ENCODE data around the gene TSEN15.
A peak's percentile ranks its signal among the peaks of the same experiment; 100 is the strongest.

The TSEN15 gene

DNA sequence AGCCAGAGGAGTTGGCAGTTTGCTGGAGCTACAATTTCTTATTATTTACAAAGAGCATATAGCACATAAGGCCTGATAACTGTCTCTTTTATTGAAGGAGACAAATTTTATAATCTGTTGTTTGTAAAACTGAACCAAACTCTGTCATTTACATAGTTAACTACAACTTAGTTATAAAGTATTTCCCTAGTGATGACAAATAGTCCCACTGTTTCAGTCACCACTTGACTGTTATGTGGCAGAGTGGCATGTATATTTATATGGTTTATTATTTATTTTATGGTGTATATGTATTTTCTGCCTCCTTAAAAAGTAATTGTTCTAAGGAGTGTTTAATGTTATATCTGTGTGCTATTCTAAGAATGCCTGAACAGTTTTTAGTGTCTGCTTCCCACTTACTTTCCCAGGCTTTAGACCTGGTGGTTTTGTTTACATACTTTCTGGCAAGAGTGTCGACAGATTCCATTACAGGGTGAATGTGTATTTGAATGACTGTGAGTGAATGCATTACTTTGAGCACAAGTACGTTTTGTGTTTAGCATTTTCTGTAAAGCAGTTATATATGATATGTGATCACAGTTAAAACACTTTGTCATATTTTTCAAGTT lies 10.0 kb downstream of the TSEN15 start:
- DNase-seq (ENCODE audit: insufficient read length, low spot score) (no peak), FAIRE-seq (peak; percentile 57)
- no peak for TF ChIP-seq SPI1 (IDR thresholded peaks at IDR 0.05; ENCODE audit: low read depth, low read length)
- TF ChIP-seq POLR2AphosphoS5 (IDR thresholded peaks at IDR 0.05; ENCODE audit: low read depth, low read length): no peak

DNA sequence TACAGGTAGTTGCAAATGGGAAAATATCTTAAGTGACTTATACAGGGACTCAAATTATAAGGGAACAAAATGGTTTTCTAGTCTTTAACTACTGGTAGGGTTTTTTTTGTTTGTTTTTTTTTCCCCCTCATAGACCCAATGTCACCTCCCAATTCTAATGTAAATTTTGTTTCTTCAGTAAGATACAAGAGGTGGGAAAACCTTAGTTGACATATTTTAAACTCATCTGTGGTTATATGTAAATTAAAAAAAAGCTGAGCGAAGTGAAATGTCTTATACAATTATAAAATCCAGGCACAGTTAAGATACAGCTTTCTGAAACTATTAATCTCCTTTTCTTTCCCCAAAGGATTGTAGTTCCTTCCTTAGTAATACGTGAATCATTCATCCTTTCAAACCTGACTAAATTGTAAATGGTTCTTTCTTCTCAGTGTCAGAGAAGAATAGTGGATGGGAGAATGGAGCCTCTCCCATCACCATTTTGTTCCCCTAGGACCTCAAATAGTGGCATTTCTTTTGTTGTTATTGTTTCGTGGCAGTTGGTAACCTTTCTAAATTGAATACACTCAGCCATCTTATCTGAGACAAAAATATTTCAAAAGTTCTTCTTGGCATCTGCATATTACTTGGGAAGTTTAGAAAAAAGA lies 11.2 kb downstream of the TSEN15 start:
- DNase-seq (ENCODE audit: insufficient read length, low spot score): no peak
- FAIRE-seq: no peak
- TF ChIP-seq TAF1 (IDR thresholded peaks at IDR 0.05; ENCODE audit: low read depth, low read length) (no peak), POLR2AphosphoS5 (IDR thresholded peaks at IDR 0.05; ENCODE audit: low read depth, low read length) (no peak), POU2F2 (IDR thresholded peaks at IDR 0.05; ENCODE audit: low read depth, low read length) (no peak), POLR2A (IDR thresholded peaks at IDR 0.05; ENCODE audit: low read depth, low read length) (no peak), PAX5 (IDR thresholded peaks at IDR 0.05; ENCODE audit: insufficient read depth, low read length, severe bottlenecking) (no peak), SPI1 (IDR thresholded peaks at IDR 0.05; ENCODE audit: low read depth, low read length) (no peak)

DNA sequence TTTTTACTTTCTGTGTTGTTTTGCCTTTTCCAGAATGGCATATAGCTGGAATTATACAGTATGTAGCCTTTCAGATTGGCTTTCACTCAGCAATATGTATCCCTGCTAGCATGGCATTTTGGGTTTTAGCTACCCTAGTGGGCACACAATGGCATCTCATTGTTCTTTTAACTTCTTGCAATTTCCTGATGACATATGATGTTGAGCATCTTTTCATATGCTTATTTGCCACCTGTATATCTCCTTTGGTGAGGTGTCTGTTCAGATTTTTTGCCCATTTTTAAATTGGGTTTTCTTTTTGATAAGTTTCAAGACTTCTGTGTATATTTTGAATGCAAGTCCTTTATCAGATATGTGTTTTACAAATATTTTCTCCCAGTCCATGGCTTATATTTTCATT lies 14.0 kb downstream of the TSEN15 start:
- DNase-seq (ENCODE audit: insufficient read length, low spot score) (no peak), FAIRE-seq (no peak)
- TF ChIP-seq POU2F2 (IDR thresholded peaks at IDR 0.05; ENCODE audit: low read depth, low read length): no peak
- TF ChIP-seq POLR2AphosphoS5 (IDR thresholded peaks at IDR 0.05; ENCODE audit: low read depth, low read length): no peak
- no peak for TF ChIP-seq POLR2A (IDR thresholded peaks at IDR 0.05; ENCODE audit: low read depth, low read length)
- no peak for TF ChIP-seq PAX5 (IDR thresholded peaks at IDR 0.05; ENCODE audit: insufficient read depth, low read length, severe bottlenecking)
- TF ChIP-seq SPI1 (IDR thresholded peaks at IDR 0.05; ENCODE audit: low read depth, low read length): no peak
- no peak for TF ChIP-seq TAF1 (IDR thresholded peaks at IDR 0.05; ENCODE audit: low read depth, low read length)

DNA sequence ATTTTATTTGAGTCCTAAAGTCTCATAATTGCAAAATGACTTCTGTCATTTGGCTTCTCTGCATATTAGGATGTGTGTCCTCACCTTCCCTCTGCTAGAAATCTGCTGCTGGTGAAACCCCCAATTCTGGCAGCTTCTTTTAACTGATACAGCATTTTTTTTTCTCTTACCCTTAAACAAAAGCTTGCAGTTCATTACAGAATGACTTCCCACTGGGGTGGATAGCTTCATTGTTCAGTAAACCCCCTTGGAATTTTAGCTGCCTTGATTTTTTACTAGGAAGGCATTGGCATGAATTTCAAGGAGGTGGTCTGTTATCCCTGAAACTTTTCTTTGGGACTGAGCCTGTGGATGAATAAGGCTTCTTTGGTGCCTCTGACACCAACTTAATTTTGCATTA lies 16.8 kb downstream of the TSEN15 start:
- DNase-seq (ENCODE audit: insufficient read length, low spot score) (no peak), FAIRE-seq (no peak)
- TF ChIP-seq POU2F2 (IDR thresholded peaks at IDR 0.05; ENCODE audit: low read depth, low read length) (no peak), POLR2A (IDR thresholded peaks at IDR 0.05; ENCODE audit: low read depth, low read length) (no peak), POLR2AphosphoS5 (IDR thresholded peaks at IDR 0.05; ENCODE audit: low read depth, low read length) (no peak), TAF1 (IDR thresholded peaks at IDR 0.05; ENCODE audit: low read depth, low read length) (no peak), SPI1 (IDR thresholded peaks at IDR 0.05; ENCODE audit: low read depth, low read length) (no peak), PAX5 (IDR thresholded peaks at IDR 0.05; ENCODE audit: insufficient read depth, low read length, severe bottlenecking) (no peak)

DNA sequence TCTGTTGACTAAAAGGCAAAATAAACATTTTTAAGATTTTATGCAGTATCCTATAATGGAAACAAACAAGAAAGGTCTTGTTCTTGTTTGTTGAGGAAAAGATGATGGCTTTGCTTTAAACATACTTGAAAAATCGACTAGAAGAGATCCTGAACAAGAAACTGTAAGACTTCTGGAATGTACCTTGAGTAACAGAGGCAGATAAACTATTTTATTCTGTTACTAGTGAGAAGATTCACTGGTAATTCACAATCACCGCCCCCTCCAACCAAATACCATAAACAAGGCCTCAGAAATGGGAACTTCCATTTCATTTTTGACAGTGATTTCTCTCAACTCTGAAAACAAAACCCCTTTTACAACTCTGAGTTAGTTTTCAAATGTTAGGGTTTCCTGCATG lies 18.1 kb downstream of the TSEN15 start:
- DNase-seq (ENCODE audit: insufficient read length, low spot score): no peak
- no peak for FAIRE-seq
- TF ChIP-seq POLR2A (IDR thresholded peaks at IDR 0.05; ENCODE audit: low read depth, low read length) (no peak), SPI1 (IDR thresholded peaks at IDR 0.05; ENCODE audit: low read depth, low read length) (no peak), POU2F2 (IDR thresholded peaks at IDR 0.05; ENCODE audit: low read depth, low read length) (no peak), PAX5 (IDR thresholded peaks at IDR 0.05; ENCODE audit: insufficient read depth, low read length, severe bottlenecking) (no peak), POLR2AphosphoS5 (IDR thresholded peaks at IDR 0.05; ENCODE audit: low read depth, low read length) (no peak), TAF1 (IDR thresholded peaks at IDR 0.05; ENCODE audit: low read depth, low read length) (no peak)

DNA sequence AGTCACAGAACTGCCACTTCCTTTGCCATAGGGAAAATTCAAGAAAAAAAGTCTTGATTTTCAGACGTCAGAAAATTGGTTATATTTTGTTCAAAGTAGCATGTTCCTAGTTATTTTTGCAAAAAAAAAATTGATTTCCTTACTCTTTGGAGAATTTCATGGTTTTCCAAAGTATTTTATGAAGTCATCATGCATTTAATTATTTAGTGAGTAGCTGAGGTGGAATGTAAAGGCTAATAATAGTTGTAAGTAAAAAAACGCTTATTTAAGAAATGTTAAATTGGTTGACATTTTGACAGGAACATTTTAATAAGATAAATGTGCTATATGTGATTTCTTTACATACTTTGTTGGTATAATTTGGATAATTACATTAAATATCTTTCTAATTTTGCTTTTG lies 20.8 kb downstream of the TSEN15 start:
- TF ChIP-seq POLR2AphosphoS5 (IDR thresholded peaks at IDR 0.05; ENCODE audit: low read depth, low read length) (no peak), SPI1 (IDR thresholded peaks at IDR 0.05; ENCODE audit: low read depth, low read length) (no peak), TAF1 (IDR thresholded peaks at IDR 0.05; ENCODE audit: low read depth, low read length) (no peak), PAX5 (IDR thresholded peaks at IDR 0.05; ENCODE audit: insufficient read depth, low read length, severe bottlenecking) (no peak), POU2F2 (IDR thresholded peaks at IDR 0.05; ENCODE audit: low read depth, low read length) (no peak), POLR2A (IDR thresholded peaks at IDR 0.05; ENCODE audit: low read depth, low read length) (no peak)
- no peak for FAIRE-seq

DNA sequence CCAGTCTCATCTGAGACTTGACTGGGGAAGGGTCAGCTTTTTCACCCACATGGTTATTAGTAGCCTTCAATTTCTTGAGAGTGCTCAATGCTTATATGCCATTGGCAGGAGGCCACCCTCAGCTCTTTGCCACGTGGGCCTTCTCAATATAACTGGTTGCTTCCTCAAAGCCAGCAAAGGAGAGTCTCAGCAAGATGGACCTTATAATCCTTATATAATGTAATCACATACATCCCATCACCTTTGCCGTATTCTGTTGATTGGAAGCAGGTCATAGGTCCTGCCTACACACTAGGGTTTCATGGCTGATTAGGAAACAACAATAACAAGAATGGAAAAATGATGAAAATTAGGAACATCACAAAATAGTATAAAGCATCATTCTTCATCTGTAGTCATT lies 22.9 kb downstream of the TSEN15 start:
- DNase-seq (ENCODE audit: insufficient read length, low spot score) (no peak), FAIRE-seq (no peak)
- TF ChIP-seq TAF1 (IDR thresholded peaks at IDR 0.05; ENCODE audit: low read depth, low read length) (no peak), PAX5 (IDR thresholded peaks at IDR 0.05; ENCODE audit: insufficient read depth, low read length, severe bottlenecking) (no peak)

More for the DNA sequence above, 20.8 kb downstream of the TSEN15 start:
- no peak for DNase-seq (ENCODE audit: insufficient read length, low spot score)

DNA sequence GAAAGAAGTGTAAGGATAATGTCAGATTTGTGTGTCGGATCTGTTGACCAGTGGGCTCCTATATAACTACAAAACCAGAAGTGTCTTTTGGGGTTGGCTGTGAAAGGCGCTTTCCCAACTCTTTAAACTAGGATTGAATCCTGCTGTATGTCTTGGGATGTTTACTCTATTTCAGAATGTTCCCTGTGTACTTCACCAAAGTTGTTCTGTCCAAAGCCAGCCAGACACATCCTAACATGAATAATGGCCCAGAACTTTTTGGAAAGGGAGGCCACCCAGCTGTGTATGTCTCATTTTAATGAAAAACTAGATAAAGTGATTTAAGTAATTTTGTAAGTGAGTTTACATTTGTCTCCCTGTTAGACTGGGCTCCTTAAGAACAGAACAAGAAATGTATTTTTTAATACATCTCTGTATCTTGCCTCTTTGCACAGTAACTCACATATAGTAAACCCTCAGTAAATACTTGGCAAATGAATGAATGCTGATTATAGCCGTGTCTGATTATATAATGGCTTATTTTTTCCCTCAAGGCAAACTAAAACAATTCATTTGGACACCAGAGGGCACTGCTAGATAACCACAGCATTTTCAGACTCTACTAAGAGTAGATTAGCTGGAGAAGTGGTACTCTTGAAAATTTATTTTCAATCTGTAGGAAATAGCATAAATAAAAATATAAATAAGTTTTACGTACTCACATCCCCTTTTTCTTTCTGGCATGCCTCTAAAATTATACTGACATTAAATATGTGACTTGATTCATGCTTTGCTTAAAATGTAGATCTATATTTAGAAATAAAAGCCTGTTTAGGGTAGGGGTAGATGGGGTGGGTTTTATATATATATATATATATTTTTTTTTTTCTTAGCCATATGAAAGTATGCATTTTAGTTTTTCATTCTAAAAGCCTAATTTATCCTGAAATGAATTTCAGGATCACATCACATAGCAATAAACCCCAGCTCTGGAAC lies 23.8 kb downstream of the TSEN15 start:
- no peak for DNase-seq (ENCODE audit: insufficient read length, low spot score)
- FAIRE-seq: peak; percentile 51
- TF ChIP-seq SPI1 (IDR thresholded peaks at IDR 0.05; ENCODE audit: low read depth, low read length) (no peak), PAX5 (IDR thresholded peaks at IDR 0.05; ENCODE audit: insufficient read depth, low read length, severe bottlenecking) (no peak), POLR2AphosphoS5 (IDR thresholded peaks at IDR 0.05; ENCODE audit: low read depth, low read length) (no peak), TAF1 (IDR thresholded peaks at IDR 0.05; ENCODE audit: low read depth, low read length) (no peak), POU2F2 (IDR thresholded peaks at IDR 0.05; ENCODE audit: low read depth, low read length) (no peak), POLR2A (IDR thresholded peaks at IDR 0.05; ENCODE audit: low read depth, low read length) (no peak)

DNA sequence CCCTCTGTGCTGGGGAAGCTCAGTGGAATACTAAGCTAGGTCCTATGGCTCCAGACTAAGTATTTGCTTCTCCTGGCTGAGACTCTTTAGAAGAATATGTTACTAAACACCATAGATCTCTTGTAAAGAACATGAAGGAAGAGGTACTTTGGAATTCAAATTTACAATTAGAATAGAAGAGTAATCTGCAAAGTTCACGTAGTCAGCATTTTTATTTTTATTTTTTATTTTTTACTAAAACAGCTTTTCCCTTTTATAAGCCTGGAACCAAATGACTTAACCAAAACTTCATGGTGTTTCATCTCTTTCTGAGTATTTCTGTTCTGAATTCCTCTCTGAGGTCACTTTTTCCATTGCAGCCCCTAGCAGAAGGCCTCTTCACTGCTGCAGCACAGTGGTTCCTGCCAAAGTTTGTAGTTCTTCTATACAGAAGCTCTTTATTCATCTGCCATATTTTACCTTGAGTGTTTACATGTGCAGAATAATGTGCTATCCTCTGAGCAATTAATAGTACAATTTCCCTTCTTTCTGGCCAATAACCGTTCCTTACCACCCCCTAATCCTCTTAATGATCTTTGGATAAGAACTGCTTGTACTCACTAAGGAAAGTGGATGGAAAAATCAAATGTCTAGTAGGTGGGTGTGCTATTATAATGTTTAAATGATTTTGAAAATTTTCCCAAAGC lies 27.2 kb downstream of the TSEN15 start:
- FAIRE-seq (no peak), DNase-seq (ENCODE audit: insufficient read length, low spot score) (no peak)
- no peak for TF ChIP-seq POLR2A (IDR thresholded peaks at IDR 0.05; ENCODE audit: low read depth, low read length)
- TF ChIP-seq SPI1 (IDR thresholded peaks at IDR 0.05; ENCODE audit: low read depth, low read length): no peak
- TF ChIP-seq TAF1 (IDR thresholded peaks at IDR 0.05; ENCODE audit: low read depth, low read length): no peak
- TF ChIP-seq PAX5 (IDR thresholded peaks at IDR 0.05; ENCODE audit: insufficient read depth, low read length, severe bottlenecking): no peak
- TF ChIP-seq POU2F2 (IDR thresholded peaks at IDR 0.05; ENCODE audit: low read depth, low read length): no peak
- no peak for TF ChIP-seq POLR2AphosphoS5 (IDR thresholded peaks at IDR 0.05; ENCODE audit: low read depth, low read length)
